LHCN-M2 (cell line): ENCODE measurements around the gene ATXN1. TPM values are rescaled to one million over a fixed set of nuclear protein-coding genes. Genes with fewer than 3 reads are reported as not detected.
"Not testable (repeated sequence)": the region's sequence is repeated elsewhere in the genome, so short reads cannot be mapped to it uniquely, and the experiment has no call there.

Experiments used
- DNase-seq: peaks from one replicate; pipeline ENCODE4 v3.0.0-alpha.2; 2012; ENCODE audit warnings: low read depth
- total RNA-seq: library from RNA; depleted of rRNA; stranded (reverse); fragments of >200 nt; gene quantifications from 2 replicates; pipeline ENCODE4 v1.2.3, GENCODE V29; 2014

ATXN1 gene
- total RNA-seq, 1 experiment from 2014 or later, result 9.9 TPM

DNA sequence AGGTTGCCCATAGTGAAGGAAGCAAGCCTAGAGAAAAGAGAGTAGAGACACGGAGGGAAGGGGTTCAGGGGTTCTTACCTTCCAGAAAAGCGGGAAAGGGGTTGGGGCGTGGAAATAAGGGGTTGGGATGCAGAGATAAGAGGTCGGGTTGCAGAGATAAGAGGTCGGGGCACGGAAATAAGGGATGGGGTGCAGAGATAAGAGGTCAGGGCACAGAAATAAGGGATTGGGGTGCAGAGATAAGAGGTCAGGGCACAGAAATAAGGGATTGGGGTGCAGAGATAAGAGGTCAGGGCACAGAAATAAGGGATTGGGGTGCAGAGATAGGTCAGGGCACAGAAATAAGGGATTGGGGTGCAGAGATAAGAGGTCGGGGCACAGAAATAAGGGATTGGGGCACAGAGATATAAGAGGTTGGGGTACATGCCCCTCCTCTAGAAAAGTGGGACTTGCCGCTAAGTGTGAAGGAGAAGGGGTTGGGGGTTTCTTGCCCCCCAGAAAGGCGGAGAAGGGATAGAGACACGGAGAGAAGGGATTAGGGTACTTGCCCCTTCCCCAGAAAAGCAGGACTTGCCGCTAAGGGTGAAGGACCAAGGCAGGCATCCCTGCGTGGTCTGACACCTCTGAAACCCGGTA is 497.7 kb downstream of the ATXN1 start:
- DNase-seq, result not testable (repeated sequence)

DNA sequence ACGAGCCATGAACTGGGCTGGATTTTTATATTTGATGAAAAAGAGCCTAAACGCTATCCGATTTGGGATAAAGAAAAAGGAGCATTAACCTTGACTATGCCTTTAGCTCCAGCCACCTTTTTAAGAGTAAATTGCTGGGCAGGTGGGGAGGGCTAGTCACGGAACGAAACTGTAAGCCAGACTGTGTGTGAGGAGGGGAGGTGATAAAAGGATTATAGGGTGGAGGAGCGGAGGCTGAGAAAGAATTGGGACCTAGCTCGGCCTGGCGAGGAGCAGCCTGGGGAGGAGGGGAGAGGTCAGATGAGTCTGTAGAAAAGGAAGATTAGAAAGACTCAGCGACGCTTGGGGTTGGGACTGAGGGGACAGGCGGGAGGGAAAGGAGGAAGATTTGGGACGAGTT is 498.5 kb downstream of the ATXN1 start:
- not testable (repeated sequence) for DNase-seq

DNA sequence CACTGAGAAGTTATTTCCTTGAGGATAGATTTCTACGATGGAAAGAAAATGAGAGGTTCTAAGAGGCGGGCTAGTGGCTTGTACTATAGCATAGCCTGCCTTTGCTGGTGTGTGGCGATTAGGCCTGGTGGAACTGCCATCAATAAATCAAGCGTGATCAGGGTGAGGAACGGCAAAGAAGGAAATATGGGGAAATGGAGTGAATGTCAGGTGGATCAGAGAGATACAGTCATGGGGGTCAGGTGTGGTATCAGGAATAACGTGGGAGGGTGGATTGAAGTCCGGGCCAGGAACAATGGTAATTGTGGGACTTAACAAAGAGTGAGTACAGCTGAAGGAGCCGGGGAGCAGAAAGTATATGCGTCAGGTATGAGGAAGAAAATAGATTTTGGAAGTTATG is 500.7 kb downstream of the ATXN1 start:
- not testable (repeated sequence) for DNase-seq

DNA sequence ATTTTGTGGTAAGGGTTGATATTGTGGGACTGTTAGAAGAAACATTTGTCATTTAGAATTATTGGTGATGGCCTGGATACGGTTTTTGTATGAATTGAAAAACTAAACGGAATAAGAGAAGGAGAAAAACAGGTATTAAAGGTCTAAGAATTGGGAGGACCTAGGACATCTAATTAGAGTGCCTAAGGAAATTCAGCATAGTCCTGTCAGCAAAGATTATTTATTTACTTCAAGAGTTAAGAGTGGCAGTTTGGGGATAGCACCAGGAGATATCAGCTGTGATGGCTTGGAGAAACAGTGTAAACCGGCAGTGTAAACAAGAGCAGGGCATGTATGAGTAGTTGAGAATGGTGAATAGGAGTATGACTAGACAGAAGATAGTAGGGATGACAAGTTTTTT is 501.7 kb downstream of the ATXN1 start:
- not testable (repeated sequence) for DNase-seq

DNA sequence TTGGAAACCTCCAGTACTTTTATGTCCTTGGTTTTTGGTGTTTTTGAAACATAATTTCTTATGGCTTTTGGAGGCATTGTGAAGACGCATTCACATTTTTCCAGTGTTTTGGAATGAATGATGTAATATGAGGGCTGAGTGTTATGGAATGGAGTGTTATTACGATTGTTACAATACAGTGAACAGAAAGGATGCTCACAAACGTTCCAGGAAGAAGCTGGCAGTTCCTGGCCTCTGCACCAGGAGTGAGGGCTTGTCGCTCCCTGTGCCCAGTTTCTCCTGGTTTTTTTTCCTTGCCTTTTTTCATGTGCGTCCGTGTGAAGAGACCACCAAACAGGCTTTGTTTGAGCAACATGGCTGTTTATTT is 502.6 kb downstream of the ATXN1 start:
- DNase-seq, result no peak

DNA sequence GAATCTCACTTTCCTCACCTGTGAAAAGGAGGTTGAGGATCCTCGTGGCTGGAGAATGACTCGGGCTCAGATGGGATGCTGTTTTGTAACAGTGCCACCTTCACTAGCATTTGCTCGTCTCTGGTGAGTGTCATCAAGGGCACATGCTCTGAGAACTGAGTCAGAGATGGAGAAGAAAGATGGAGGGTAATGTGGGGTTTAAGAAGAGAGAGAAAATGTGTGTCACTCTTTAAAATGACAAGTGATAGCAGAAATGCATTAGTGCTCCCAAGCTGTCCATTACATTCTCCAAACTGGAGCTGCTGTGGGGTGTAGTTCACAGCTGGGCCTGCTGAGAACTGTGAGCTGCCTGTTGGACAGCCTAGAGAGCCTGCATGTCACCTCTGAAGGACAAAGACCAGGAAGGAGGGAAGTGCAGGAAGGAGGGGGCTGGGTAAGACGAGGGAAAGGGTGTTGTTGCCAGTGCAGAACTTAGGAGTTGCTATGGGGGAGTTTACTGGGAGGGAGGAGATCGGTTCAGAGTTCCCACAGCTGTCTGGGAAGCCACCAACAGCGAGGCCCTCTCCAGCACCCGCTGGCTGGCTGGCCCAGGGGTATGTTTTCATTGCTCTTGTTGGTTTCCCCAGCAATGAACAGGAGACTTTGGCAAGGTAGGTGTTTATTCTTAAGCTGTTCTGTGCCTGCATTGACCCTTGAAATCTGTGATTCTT is 503.1 kb downstream of the ATXN1 start:
- no peak for DNase-seq

DNA sequence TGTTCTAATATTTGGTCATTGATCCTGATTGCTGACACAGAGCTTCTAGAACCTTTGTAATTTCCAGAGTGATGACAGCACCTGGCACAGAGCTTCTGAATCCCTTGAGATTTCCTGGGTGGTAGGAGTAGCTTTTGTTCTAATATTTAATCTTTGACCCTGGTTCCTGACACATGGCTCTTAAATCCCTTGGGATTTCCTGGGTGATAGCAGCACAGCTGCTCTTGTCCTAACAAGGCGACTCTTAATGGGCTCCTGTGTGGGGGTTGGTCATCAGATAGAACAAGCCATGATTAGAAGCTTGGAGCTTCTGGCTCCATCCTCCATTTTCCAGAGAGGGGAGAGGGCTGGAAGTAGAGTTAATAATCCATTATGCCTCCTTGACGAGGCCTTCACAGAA is 504.5 kb downstream of the ATXN1 start:
- no peak for DNase-seq

DNA sequence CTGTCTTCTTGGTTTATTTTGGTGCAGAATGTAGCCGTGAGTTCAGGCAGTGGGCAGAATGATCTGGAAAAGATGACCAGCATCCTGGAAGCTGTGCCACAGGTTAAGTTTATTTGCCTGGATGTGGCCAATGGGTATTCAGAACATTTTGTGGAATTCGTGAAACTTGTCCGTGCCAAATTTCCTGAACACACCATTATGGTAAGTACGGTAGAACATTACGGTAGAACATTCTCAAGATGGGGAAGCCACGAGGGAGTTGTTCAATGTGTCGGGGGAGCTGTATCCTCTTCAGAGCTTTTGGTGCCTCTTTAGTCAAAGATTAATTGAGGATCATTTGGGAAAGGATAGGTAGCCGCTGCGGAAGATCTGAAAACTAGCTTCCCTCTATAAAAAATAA is 506.7 kb downstream of the ATXN1 start:
- no peak for DNase-seq

DNA sequence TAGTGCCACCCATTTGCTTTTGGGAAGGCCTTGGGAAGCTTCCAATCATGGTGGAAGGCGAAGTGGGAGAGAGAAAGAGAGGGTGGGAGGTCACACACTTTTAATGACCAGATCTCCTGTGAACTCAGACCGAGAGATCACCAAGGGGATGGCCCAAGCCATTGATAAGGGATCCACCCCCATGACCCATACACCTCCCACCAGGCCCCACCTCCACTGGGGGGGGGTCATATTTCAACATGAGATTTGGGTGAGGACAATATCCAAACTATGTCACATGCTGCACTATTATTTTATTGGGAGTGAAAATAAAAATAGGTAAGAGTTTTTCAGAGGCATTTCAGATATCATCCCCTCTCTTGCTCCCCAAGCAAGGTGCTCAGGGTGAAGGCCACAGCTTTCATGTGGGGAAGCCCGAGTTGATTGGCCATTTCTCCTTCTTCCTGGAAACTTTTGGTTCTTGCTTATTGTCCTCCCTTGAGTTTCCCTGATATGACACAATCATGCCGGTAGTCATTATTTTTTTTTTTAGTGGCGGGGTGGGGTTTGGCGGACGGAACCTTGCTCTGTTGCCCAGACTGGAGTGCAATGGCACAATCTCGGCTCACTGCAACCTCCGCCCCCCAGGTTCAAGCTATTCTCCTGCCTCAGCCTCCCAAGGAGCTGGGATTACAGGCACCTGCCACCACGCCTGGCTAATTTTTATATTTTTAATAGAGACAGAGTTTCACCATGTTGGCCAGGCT is 507.7 kb downstream of the ATXN1 start:
- no peak for DNase-seq

DNA sequence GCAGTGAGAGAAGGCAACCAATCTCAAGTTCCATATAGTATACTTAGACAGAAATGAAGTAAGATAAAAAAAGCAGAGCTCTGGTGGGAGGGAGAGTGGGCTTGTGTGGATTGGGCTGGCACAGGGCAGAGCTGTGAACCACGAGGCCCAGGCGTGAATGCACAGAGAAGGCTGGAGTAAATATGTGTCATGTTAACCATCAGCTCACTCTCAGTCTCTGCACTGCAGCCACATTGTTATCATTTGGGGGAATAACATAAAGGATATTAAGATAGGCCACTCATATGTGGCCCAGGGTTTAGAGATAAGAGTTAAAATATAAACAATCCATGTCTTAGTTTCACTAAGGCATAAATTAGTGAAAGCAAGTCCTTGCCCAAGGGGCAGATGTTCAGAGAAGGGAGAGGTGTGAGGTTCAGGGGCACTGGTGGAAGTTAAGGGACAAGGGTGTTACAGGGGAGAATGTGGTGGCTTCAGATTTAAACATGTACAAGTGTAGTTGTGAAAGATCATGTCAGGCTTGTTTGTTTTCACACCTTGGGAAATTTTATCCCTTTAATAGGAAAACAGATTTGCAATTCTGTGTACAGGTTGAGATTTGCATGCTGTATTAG is 508.5 kb downstream of the ATXN1 start:
- no peak for DNase-seq

DNA sequence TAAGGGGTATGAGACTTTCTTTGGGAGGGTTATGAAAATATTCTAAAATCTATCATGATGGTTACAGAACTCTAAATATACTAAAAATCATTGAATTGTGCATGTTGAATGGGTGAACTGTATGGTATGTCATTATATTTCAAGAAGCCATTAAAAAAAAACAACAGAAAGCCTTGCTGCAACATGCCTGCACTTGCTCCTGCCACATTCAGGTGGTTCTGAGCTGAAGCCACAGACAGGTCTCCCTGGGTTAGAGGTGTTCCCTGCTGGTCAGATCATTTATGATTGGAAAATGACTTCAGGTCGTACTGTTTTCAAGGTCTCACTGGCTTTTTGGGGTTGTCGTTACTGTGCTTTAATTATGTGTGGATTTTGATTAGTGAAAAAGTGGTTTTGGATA is 509.6 kb downstream of the ATXN1 start:
- DNase-seq, result no peak

DNA sequence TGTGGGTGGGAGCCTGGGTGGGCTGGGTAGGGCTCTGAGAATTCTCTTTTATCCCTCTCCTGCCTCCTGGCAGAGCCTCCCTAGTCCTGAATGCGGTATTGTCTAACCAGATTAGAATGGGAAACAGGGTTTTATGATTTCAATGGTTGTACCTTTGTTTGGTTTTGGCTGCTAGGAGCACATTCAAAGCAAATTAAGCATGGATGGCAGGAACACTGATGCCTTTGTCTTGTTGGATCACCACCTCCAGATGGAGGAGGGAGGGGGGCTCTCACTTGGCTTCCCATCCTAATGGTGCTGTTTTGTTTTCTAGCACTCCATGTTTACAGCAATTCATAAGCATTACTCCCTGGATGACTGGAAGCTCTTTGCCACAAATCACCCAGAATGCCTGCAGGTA is 511.3 kb downstream of the ATXN1 start:
- DNase-seq, result no peak
